ENCODE measurements around the gene KCNH6.

The KCNH6 gene

GRCh38 chr17:63534078-63534570, 11.0 kb downstream of the KCNH6 start:
- no peak for DNase-seq

- no peak for DNase-seq
Observed at GRCh38 chr17:63534816-63535455, 11.8 kb downstream of the KCNH6 start.

GRCh38 chr17:63535640-63536039, 12.5 kb downstream of the KCNH6 start:
- DNase-seq, result no peak

- no peak for DNase-seq
Observed at GRCh38 chr17:63537001-63537400, 13.8 kb downstream of the KCNH6 start.

DNA sequence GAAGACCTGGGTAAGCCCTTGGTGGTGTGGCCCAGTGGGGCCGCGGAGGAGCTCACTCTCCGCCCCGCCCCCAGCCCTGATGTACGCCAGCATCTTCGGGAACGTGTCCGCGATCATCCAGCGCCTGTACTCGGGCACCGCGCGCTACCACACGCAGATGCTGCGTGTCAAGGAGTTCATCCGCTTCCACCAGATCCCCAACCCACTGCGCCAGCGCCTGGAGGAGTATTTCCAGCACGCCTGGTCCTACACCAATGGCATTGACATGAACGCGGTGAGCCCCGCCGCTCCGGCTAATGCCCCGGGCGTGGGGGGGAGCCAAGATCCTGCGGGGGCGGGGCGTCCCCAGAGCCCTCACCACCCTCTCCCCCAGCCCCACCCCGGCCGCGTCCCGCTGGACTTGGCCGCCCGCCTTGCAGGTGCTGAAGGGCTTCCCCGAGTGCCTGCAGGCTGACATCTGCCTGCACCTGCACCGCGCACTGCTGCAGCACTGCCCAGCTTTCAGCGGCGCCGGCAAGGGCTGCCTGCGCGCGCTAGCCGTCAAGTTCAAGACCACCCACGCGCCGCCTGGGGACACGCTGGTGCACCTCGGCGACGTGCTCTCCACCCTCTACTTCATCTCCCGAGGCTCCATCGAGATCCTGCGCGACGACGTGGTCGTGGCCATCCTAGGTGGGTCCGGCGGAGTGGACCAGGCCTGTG, 15.0 kb downstream of the KCNH6 start:
- no peak for DNase-seq

GRCh38 chr17:63538693-63539595, 15.8 kb downstream of the KCNH6 start:
- DNase-seq, result no peak

GRCh38 chr17:63540590-63540989, 17.4 kb downstream of the KCNH6 start:
- no peak for DNase-seq

DNA sequence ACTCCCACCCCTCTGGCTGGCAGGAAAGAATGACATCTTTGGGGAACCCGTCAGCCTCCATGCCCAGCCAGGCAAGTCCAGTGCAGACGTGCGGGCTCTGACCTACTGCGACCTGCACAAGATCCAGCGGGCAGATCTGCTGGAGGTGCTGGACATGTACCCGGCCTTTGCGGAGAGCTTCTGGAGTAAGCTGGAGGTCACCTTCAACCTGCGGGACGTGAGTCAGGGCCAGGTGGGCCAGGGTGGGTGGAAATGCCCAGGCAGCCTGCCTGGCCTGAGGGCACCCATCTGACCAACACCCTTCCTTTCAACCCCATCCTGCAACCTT, 19.0 kb downstream of the KCNH6 start:
- no peak for DNase-seq

GRCh38 chr17:63542942-63543821, 20.0 kb downstream of the KCNH6 start:
- no peak for DNase-seq

DNA sequence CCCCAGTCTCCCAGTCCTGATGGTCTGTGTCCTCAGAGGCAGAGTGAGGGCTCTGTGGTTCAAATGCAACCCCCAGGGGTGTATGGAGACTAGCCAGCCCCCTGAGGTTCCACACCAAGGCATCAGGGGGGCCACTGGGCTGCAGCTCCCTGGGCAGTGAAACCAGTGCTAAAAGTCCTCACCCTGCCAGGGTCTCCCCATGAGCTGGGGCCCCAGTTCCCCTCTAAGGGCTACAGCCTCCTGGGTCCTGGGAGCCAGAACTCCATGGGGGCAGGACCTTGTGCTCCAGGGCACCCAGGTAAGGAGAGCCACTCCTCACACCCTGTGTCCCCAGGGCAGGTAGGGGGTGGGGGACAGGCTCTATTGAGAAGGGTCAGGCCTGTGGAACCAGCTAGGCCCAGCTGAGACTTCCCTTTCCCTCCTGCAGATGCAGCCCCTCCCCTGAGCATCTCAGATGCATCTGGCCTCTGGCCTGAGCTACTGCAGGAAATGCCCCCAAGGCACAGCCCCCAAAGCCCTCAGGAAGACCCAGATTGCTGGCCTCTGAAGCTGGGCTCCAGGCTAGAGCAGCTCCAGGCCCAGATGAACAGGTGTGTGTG, 20.8 kb downstream of the KCNH6 start:
- DNase-seq, result no peak

- DNase-seq, result no peak
Observed at GRCh38 chr17:63544467-63545301, 21.5 kb downstream of the KCNH6 start.

GRCh38 chr17:63546308-63547082, 23.3 kb downstream of the KCNH6 start:
- no peak for DNase-seq

DNA sequence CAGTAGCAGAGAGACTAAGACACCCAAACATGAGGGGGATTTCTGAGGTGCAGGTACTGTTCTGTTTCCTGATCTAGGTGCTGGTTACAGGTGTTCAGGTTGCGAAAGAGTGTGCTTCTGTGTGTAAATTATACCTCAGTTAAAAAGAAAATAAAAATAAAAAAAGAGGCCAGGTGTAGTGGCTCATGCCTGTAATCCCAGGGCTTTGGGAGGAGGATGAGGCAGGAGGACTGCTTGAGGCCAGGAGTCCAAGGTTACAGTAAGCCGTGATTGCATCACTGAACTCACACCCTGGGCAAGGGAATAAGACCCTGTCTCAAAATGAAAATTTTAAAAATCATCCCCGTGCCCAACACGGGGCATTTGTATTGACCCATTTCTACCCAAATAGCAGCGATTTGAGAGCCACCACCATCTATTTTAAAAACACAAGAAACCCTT, 23.9 kb downstream of the KCNH6 start:
- DNase-seq, result no peak

DNA sequence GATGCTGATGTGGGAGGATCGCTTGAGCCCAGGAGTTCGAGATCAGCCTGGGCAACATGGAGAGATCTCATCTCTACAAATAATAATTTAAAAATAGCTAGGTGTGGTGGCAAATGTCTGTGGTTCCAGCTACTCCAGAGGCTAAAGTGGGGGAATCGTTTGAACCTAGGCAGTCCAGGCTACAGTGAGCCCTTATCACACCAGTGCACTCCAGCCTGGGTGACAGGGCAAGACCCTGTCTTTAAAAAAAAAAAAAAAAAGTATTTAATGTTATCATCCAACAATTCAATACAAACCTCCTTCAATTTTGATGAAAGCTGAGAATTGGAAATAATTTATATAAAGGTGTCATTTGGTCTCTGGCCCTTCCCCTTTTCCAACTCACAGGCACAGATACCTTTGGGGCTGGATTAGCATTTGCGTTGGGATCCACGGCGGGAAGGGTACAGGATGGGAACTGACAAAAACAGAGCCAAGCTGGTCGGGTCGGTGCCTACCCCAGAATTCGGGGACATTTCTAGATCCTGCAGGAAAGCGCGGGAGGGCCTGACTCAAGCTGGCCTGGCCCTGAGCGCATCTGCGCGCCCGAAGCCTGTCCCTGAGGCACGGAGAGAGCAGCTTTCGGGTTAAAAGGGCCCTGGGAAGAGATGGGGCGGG, 26.3 kb downstream of the KCNH6 start:
- no peak for DNase-seq

DNA sequence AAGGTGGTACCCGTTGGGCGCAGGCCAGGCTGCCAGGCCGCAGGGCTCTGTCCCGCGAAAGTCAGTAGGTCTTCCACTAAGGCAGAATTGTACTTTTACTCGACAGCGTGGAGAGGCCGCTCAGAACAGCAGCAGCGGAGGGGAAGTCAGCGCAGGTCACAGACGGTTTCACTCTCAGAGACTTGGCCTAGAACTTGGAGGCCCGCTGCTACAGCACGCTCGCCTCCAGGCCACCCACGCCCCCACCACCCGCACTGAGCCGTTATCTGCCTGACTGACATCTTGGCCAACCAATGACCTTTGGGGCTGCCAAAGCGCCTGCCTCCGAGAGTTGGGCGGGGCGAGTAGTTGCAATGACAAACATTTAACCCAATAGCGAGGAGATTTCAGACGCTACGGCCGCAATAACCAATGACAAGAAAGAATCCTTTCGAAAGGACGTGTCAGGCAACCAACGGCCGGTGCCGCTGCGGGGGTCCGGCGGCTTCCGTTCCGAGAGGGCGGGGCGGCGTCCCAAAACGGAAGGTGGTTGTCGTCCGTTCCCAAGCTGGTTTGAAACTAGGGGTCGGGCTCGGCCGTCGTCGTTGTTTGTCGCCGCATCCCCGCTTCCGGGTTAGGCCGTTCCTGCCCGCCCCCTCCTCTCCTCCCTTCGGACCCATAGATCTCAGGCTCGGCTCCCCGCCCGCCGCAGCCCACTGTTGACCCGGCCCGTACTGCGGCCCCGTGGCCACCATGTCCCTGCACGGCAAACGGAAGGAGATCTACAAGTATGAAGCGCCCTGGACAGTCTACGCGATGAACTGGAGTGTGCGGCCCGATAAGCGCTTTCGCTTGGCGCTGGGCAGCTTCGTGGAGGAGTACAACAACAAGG, 27.0 kb downstream of the KCNH6 start, which contains the start of gene DCAF7:
Gene DCAF7 (plus strand): TSS at position 532 of the 871 bp plus-strand sequence. CDS start 201 bp downstream, at position 733.
- peak; percentile 99 for DNase-seq

- DNase-seq, result no peak
Observed at GRCh38 chr17:63550817-63551639, 27.9 kb downstream of the KCNH6 start.

DNA sequence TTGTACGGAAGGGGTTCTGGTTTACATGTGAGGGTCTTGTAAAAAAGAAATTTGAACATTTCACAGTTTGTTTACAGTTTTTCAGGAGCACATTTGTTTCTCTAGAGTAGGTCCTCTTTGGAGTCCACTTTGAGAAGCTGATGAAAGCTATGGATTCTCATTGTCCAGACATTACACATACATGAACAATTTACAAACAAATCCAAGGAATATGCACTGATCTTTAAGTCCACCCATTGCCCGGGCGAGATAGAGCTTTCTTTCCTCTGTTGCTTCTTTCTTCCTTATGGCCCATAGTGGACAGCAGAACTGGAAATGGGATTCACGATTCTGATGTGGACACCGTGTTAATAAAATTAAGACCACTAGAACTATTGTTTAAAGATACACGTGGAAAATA, 29.1 kb downstream of the KCNH6 start:
- no peak for DNase-seq

All from GDM1 (cell line).